Stomach (tissue), 4 donors: ENCODE data around the gene KLHL4.

Experiments
- CTCF ChIP-seq, 7 experiments: fragments of 450-650 bp in 4 of 7; fragments of 200-600 bp in 3 of 7; sonication (generic) in 3 of 7; IDR thresholded peaks; one replicate each; pipeline ENCODE4 v1.5.1; 2016 to 2019; ENCODE audit warnings: antibody characterized with exemption in 7 of 7, control low read depth in 2 of 7, mild to moderate bottlenecking in 1 of 7
- EP300 ChIP-seq: sonication (generic); formaldehyde crosslinking; IDR thresholded peaks from one replicate; pipeline ENCODE4 v1.6.1; 2017; ENCODE audit warnings: antibody characterized with exemption

GRCh38 chrX:87634361-87634760 is 116.8 kb downstream of the KLHL4 start:
- TF ChIP-seq CTCF (IDR thresholded peaks at IDR 0.05): no peak
- TF ChIP-seq EP300: no peak
